Activated CD8-positive, alpha-beta T cell treated with anti-CD3 and anti-CD28 coated beads for 36 hours (primary cell): ENCODE results near the gene EEF2K. TPM values are rescaled to one million over a fixed set of nuclear protein-coding genes. Genes with fewer than 3 reads are reported as not detected.

Source experiments
- ATAC-seq: fragments of 200-7000 bp; cut with Tn5 transposase; one replicate; pipeline ENCODE4 v1.10.0; 2021; ENCODE audit warnings: mild to moderate bottlenecking, moderate library complexity
- CTCF ChIA-PET: fragments of 350-600 bp; sonication (Branson Sonifier 250); formaldehyde crosslinking; loops from one replicate; lab custom pipeline; 2021; ENCODE audit warnings: antibody characterized with exemption; lab: Charles Lee
- POLR2A ChIA-PET: fragments of 350-600 bp; sonication (Branson Sonifier 250); formaldehyde crosslinking; loops from one replicate; lab custom pipeline; 2021; ENCODE audit warnings: antibody characterized with exemption; lab: Charles Lee
- DNase-seq: peaks from one replicate; pipeline ENCODE4 v3.0.0-alpha.2; 2020
- H3K27ac Mint-ChIP-seq: one replicate; pipeline ENCODE4 v1.8.0; 2021; ENCODE audit warnings: mild to moderate bottlenecking, mixed read lengths
- H3K27me3 Mint-ChIP-seq: one replicate; pipeline ENCODE4 v1.8.0; 2021; ENCODE audit warnings: mixed read lengths
- H3K36me3 Mint-ChIP-seq: one replicate; pipeline ENCODE4 v1.8.0; 2021; ENCODE audit warnings: low read depth, mixed read lengths
- H3K4me1 Mint-ChIP-seq: one replicate; pipeline ENCODE4 v1.8.0; 2021; ENCODE audit warnings: low read depth, mixed read lengths
- H3K4me3 Mint-ChIP-seq: one replicate; pipeline ENCODE4 v1.8.0; 2021; ENCODE audit warnings: mild to moderate bottlenecking, moderate library complexity, mixed read lengths
- H3K9me3 Mint-ChIP-seq: one replicate; pipeline ENCODE4 v1.8.0; 2021; ENCODE audit warnings: mixed read lengths
- intact Hi-C: fragments of 100-400 bp; cut with micrococcal nuclease; formaldehyde crosslinking; loops from one replicate; pipeline ENCODE4 v1.10.0; 2022
- total RNA-seq, 2 experiments: library from RNA; stranded (reverse); gene quantifications; one replicate each; pipeline ENCODE4 v1.2.3, GENCODE V29; 2021
- TF ChIP-seq, protein P1 (sequence below): fragments of 200-600 bp; IDR thresholded peaks from one replicate; pipeline ENCODE4 v1.8.0; 2022; ENCODE audit warnings: antibody characterized with exemption, mild to moderate bottlenecking

EEF2K gene
- total RNA-seq, 2 experiments from 2014 or later, result 28.6 to 31.2 TPM

DNA sequence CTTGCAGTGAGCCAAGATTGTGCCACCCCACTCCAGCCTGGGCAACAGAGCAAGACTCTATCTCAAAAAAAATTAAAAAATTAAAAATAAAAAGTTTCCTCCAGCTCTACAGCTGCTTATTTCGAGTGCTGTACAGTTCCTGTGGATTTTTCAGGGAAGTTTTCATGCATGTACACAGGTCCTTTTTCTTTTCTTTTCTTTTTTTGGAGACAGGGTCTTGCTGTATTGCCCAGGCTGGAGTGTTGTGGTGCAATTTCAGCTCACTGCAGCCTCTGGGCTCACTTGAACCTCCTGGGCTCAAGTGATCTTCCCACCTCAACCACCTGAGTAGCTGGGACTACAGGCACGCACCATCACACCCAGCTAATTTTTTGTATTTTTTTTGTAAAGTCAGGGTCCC, 15.9 kb downstream of the EEF2K start:
- Mint-ChIP-seq H3K4me1 (peaks cover 21% of the 10 kb centered on the region), H3K27ac (no peak overlapping the region), H3K27me3 (no peaks in the 10 kb centered on the region), H3K9me3 (no peaks in the 10 kb centered on the region), H3K36me3 (peaks cover 16% of the 10 kb centered on the region), H3K4me3 (no peak overlapping the region)
- CTCF ChIA-PET, result interaction anchor here (0.6 kb wide), 1 partner anchor 123 kb away, joined by 3 read pairs; no protein-coding TSS in a partner anchor
- POLR2A ChIA-PET, result no interaction called here
- intact Hi-C loops, result no loop called here
- DNase-seq (no peak), ATAC-seq (no peak)
- TF ChIP-seq, protein P1, sequence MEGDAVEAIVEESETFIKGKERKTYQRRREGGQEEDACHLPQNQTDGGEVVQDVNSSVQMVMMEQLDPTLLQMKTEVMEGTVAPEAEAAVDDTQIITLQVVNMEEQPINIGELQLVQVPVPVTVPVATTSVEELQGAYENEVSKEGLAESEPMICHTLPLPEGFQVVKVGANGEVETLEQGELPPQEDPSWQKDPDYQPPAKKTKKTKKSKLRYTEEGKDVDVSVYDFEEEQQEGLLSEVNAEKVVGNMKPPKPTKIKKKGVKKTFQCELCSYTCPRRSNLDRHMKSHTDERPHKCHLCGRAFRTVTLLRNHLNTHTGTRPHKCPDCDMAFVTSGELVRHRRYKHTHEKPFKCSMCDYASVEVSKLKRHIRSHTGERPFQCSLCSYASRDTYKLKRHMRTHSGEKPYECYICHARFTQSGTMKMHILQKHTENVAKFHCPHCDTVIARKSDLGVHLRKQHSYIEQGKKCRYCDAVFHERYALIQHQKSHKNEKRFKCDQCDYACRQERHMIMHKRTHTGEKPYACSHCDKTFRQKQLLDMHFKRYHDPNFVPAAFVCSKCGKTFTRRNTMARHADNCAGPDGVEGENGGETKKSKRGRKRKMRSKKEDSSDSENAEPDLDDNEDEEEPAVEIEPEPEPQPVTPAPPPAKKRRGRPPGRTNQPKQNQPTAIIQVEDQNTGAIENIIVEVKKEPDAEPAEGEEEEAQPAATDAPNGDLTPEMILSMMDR, result no peak

DNA sequence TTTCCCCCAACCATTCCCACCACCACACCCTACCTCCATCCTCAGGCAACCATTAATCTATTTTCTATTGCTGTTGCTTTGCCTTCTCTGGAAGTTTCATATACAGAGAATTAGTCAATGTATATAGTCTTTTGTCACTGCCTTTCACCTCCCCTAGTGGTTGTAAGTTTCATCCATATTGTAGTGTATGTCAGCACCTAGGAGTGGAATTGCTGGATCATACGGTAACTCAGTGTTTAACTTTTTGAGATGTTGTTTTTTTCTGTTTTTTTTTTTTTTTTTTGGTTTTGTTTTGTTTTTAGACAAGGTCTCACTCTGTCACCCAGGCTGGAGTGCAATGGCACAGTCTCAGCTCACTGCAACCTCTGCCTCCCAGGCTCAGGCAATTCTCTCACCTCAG, 16.9 kb downstream of the EEF2K start:
- no peak for ATAC-seq
- no peak for DNase-seq
- Mint-ChIP-seq H3K9me3 (no peaks in the 10 kb centered on the region), H3K4me3 (no peak overlapping the region), H3K27ac (peak overlapping the region; percentile 3), H3K4me1 (peaks cover 18% of the 10 kb centered on the region), H3K27me3 (no peaks in the 10 kb centered on the region), H3K36me3 (peaks cover 13% of the 10 kb centered on the region)
- ChIA-PET POLR2A (no interaction called here), CTCF (no interaction called here)
- intact Hi-C loops, result no loop called here
- TF ChIP-seq, protein P1, result no peak

DNA sequence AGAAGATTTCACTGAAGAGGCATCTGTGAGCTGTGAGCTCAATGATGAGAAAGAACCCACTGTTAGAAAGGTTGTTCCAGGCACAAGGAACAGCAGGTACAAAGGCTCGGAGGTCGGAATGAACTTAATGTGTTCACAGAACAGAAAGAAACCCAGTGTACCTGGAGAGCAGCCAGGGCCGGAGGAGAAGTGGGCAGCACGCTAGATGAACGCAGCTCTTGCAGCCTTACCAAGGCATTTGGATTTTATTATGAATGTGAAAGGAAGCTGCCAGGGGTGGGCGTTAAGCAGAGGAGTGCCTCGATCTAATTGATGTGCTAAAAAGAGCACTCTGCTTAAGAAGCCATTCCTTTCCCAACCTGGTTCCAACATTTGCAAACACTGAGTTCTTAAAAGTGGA, 19.0 kb downstream of the EEF2K start:
- POLR2A ChIA-PET, result interaction anchor here (1.4 kb wide), 1 partner anchor 17 kb away, joined by 4 read pairs; no protein-coding TSS in a partner anchor

DNA sequence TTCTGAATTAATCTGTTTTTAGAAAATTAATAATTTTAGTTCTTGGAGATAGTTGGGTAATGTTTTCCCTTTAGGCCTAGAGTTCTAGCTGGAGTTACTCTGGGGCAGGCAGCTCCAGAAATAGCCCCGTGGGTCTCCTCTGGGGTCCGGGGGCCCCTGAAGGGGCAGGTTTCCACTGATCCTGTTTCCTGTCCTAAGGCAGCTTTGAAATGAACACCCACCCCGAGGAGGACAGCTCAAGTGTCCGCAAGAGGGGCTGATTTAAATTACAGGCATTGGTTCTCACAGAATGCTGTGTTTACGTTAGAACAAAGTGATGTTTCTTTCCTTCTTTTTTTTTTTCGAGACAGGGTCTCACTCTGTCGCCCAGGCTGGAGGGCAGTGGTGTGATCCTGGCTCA, 23.8 kb downstream of the EEF2K start:
- CTCF ChIA-PET, result interaction anchor here (1.0 kb wide), 1 partner anchor 23 kb away, joined by 3 read pairs; no protein-coding TSS in a partner anchor
- H3K27ac Mint-ChIP-seq, result no peak overlapping the region
- peaks cover 16% of the 10 kb centered on the region for H3K4me1 Mint-ChIP-seq
- H3K27me3 Mint-ChIP-seq, result no peaks in the 10 kb centered on the region
- TF ChIP-seq, protein P1, result no peak
- DNase-seq, result no peak
- no peaks in the 10 kb centered on the region for H3K9me3 Mint-ChIP-seq
- no peak for ATAC-seq
- peaks cover 29% of the 10 kb centered on the region for H3K36me3 Mint-ChIP-seq
- intact Hi-C loops, result no loop called here
- POLR2A ChIA-PET, result interaction anchor here (0.7 kb wide), 1 partner anchor 25 kb away, joined by 3 read pairs; no protein-coding TSS in a partner anchor
- no peak overlapping the region for H3K4me3 Mint-ChIP-seq

More for the DNA sequence above, 19.0 kb downstream of the EEF2K start:
- Mint-ChIP-seq H3K4me1 (peaks cover 17% of the 10 kb centered on the region), H3K36me3 (peaks cover 14% of the 10 kb centered on the region), H3K27ac (no peak overlapping the region), H3K4me3 (no peak overlapping the region), H3K9me3 (no peaks in the 10 kb centered on the region), H3K27me3 (no peaks in the 10 kb centered on the region)
- no peak for DNase-seq
- intact Hi-C loops, result no loop called here
- TF ChIP-seq, protein P1, result no peak
- CTCF ChIA-PET, result interaction anchor here (1.0 to 1.4 kb wide), 2 partner anchors 13 to 37 kb away, joined by 3 to 5 read pairs; no protein-coding TSS in a partner anchor
- no peak for ATAC-seq

DNA sequence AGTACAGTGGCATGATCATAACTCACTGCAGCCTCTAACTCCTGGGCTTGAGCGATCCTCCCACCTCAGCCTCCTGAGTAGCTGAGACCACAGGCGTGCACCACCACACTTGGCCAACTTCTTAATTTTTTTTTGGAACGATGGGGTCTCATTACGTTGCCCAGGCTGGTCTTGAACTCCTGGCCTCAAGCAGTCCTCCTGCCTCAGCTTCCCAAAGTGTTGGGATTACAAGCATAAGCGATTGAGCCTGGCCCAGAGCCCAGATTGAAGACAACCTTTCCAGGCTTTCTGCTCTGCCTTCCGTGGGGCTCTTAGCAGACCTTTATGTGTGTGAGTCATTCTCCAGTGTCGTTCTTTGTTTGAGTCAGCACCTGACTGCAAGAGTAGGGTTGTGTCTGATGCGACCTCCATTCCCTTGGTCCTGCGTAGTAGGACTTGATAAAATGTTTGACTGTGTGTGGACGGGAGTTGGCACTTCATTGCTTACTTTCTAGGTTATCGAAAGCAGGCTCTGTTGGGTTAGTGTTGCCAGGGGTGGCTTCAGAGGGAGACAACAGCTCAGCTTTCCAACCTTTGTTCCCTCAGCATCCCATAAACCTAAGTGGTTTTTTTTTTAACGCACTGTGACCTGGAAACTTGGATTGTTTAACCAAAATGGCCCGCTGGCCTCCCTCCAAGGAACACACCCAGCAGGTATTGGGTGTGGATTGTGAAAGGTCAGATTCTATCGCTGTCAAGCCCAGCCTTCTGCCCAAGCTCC, 26.4 kb downstream of the EEF2K start:
- ChIA-PET CTCF (no interaction called here), POLR2A (interaction anchor here (1.1 to 1.4 kb wide), 2 partner anchors 24 to 41 kb away, joined by 3 to 5 read pairs; no protein-coding TSS in a partner anchor)
- no peaks in the 10 kb centered on the region for H3K27me3 Mint-ChIP-seq
- peaks cover 15% of the 10 kb centered on the region for H3K4me1 Mint-ChIP-seq
- peak overlapping the region; percentile 36 for H3K27ac Mint-ChIP-seq
- H3K4me3 Mint-ChIP-seq, result no peak overlapping the region
- TF ChIP-seq, protein P1, result no peak
- intact Hi-C loops, result no loop called here
- peaks cover 28% of the 10 kb centered on the region for H3K36me3 Mint-ChIP-seq
- H3K9me3 Mint-ChIP-seq, result no peaks in the 10 kb centered on the region
- DNase-seq, result peak; percentile 73
- peak; percentile 98 for ATAC-seq
